GM23338 (cell line): ENCODE data around the gene ENOX2. TPM values are rescaled to one million over a fixed set of nuclear protein-coding genes. Genes with fewer than 3 reads are reported as not detected.

Source experiments
- ATAC-seq: fragments of 200-7000 bp; cut with Tn5 transposase; 3 replicates; pipeline ENCODE4 v1.9.1; 2020
- DNase-seq: peaks from one replicate; pipeline ENCODE4 v3.0.0-alpha.2; 2015; ENCODE audit warnings: low spot score
- H2AFZ ChIP-seq: fragments of 200-600 bp; sonication (generic); 2 replicates; pipeline ENCODE4 v1.8.0; 2016; ENCODE audit warnings: antibody characterized with exemption, mild to moderate bottlenecking, moderate library complexity
- H3F3A ChIP-seq: fragments of 200-600 bp; sonication (generic); replicated peaks from 2 replicates; pipeline ENCODE4 v1.8.0; 2017; ENCODE audit warnings: antibody characterized with exemption, mixed run types, low read depth
- H3K27ac ChIP-seq: fragments of 200-600 bp; sonication (generic); 2 replicates; pipeline ENCODE4 v1.6.1; 2016; ENCODE audit warnings: low read depth
- H3K27me3 ChIP-seq: fragments of 200-600 bp; sonication (generic); 2 replicates; pipeline ENCODE4 v1.8.0; 2016; ENCODE audit warnings: mild to moderate bottlenecking, mixed run types, moderate library complexity; ENCODE audit not compliant: insufficient read depth
- H3K36me3 ChIP-seq: fragments of 200-600 bp; sonication (generic); 2 replicates; pipeline ENCODE4 v1.8.0; 2016; ENCODE audit warnings: mild to moderate bottlenecking; ENCODE audit not compliant: insufficient read depth
- H3K4me1 ChIP-seq: fragments of 200-600 bp; sonication (generic); 2 replicates; pipeline ENCODE4 v1.8.0; 2016; ENCODE audit warnings: mild to moderate bottlenecking, moderate library complexity; ENCODE audit not compliant: insufficient read depth
- H3K4me2 ChIP-seq: fragments of 200-600 bp; sonication (generic); 2 replicates; pipeline ENCODE4 v1.7.1; 2017; ENCODE audit warnings: mixed run types
- H3K4me3 ChIP-seq: fragments of 200-600 bp; sonication (generic); 2 replicates; pipeline ENCODE4 v1.6.1; 2016; ENCODE audit warnings: mixed run types
- H3K79me2 ChIP-seq: fragments of 200-600 bp; sonication (generic); replicated peaks from 2 replicates; pipeline ENCODE4 v1.8.0; 2017; ENCODE audit warnings: mild to moderate bottlenecking; ENCODE audit not compliant: insufficient read depth
- H3K9me2 ChIP-seq: fragments of 200-600 bp; sonication (generic); 2 replicates; pipeline ENCODE4 v1.8.0; 2017; ENCODE audit not compliant: insufficient read depth
- H4K20me1 ChIP-seq: fragments of 200-600 bp; sonication (generic); replicated peaks from 2 replicates; pipeline ENCODE4 v1.8.0; 2017; ENCODE audit warnings: mild to moderate bottlenecking; ENCODE audit not compliant: insufficient read depth
- H3K27ac Mint-ChIP-seq: 2 replicates; pipeline ENCODE4 v1.8.0; 2020; ENCODE audit warnings: inconsistent platforms, mild to moderate bottlenecking, moderate library complexity, mixed read lengths
- H3K27me3 Mint-ChIP-seq: 3 replicates; pipeline ENCODE4 v1.8.0; 2022; ENCODE audit warnings: low read depth, mild to moderate bottlenecking, moderate library complexity, mixed read lengths, inconsistent platforms; ENCODE audit not compliant: insufficient read depth, poor library complexity
- H3K36me3 Mint-ChIP-seq: 3 replicates; pipeline ENCODE4 v1.8.0; 2021; ENCODE audit warnings: low read depth, mild to moderate bottlenecking, inconsistent platforms, moderate library complexity, mixed read lengths
- H3K4me1 Mint-ChIP-seq: 3 replicates; pipeline ENCODE4 v1.8.0; 2020; ENCODE audit warnings: mild to moderate bottlenecking, inconsistent platforms, mixed read lengths
- H3K4me3 Mint-ChIP-seq: 3 replicates; pipeline ENCODE4 v1.8.0; 2021; ENCODE audit warnings: moderate library complexity, mild to moderate bottlenecking, inconsistent platforms, mixed read lengths
- H3K9me3 Mint-ChIP-seq: 3 replicates; pipeline ENCODE4 v1.8.0; 2020; ENCODE audit warnings: moderate library complexity, mild to moderate bottlenecking, inconsistent platforms, mixed read lengths
- CREB1 ChIP-seq: fragments of 250-450 bp; sonication (Bioruptor Pico); IDR thresholded peaks from 2 replicates; pipeline ENCODE4 v1.5.0; 2020; ENCODE audit warnings: low read depth, mild to moderate bottlenecking, moderate library complexity
- CTCF ChIP-seq, 2 experiments: fragments of 200-600 bp in 1 of 2; sonication (generic) in 1 of 2; conservative IDR thresholded peaks; 2 replicates each; pipeline versions ENCODE4 v1.5.1 to v1.6.1; 2016 to 2017; ENCODE audit warnings: antibody characterized with exemption in 2 of 2, low read depth in 2 of 2, mild to moderate bottlenecking in 2 of 2, moderate library complexity in 1 of 2
- EZH2 ChIP-seq: fragments of 200-600 bp; sonication (generic); IDR thresholded peaks from one replicate; pipeline ENCODE4 v1.8.0; 2017; ENCODE audit warnings: antibody characterized with exemption, mild to moderate bottlenecking, low read depth; ENCODE audit not compliant: unreplicated experiment
- EZH2phosphoT487 ChIP-seq: fragments of 200-600 bp; sonication (generic); IDR thresholded peaks from one replicate; pipeline ENCODE4 v1.8.1; 2018; ENCODE audit warnings: antibody characterized with exemption; ENCODE audit not compliant: unreplicated experiment
- JUNB ChIP-seq: IDR thresholded peaks from one replicate; pipeline ENCODE4 v1.6.1; 2016; ENCODE audit warnings: antibody characterized with exemption; ENCODE audit not compliant: unreplicated experiment
- POLR2AphosphoS5 ChIP-seq: IDR thresholded peaks from 2 replicates; pipeline ENCODE4 v1.6.1; 2016; ENCODE audit warnings: antibody characterized with exemption, low read depth
- REST ChIP-seq: IDR thresholded peaks from one replicate; pipeline ENCODE4 v1.6.1; 2018; ENCODE audit warnings: antibody characterized with exemption; ENCODE audit not compliant: unreplicated experiment
- STAT1 ChIP-seq: IDR thresholded peaks from one replicate; pipeline ENCODE4 v1.6.1; 2016; ENCODE audit warnings: antibody characterized with exemption; ENCODE audit not compliant: unreplicated experiment
- ZNF114 ChIP-seq: fragments of 250-450 bp; sonication (Bioruptor Pico); IDR thresholded peaks from 2 replicates; pipeline ENCODE4 v1.5.0; 2020; ENCODE audit warnings: mild to moderate bottlenecking, moderate library complexity
- ZNF331 ChIP-seq: fragments of 250-450 bp; sonication (Bioruptor Pico); IDR thresholded peaks from 2 replicates; pipeline ENCODE4 v1.5.0; 2020; ENCODE audit warnings: low read depth, mild to moderate bottlenecking, moderate library complexity
- polyA plus RNA-seq: library from polyadenylated mRNA; unstranded; fragments of >200 nt; fragmentation: Nextera tagmentation; extraction: Ambion mirVana; gene quantifications from 2 replicates; pipeline ENCODE4 v1.2.1, GENCODE V29; 2016
- total RNA-seq: library from RNA; depleted of rRNA; stranded (reverse); fragments of >200 nt; shearing (Covaris generic); gene quantifications from 2 replicates; pipeline ENCODE4 v1.2.3, GENCODE V29; 2014
- TF ChIP-seq, protein P1 (sequence below): fragments of 250-450 bp; sonication (Bioruptor Pico); IDR thresholded peaks from 2 replicates; pipeline ENCODE4 v1.5.0; 2020; ENCODE audit warnings: mild to moderate bottlenecking, moderate library complexity
- TF ChIP-seq, protein P2 (sequence below): IDR thresholded peaks from 2 replicates; pipeline ENCODE4 v1.6.1; 2016; ENCODE audit warnings: antibody characterized with exemption

The ENOX2 gene
- total and polyA plus RNA-seq, 2 experiments from 2014 or later: 9.6 to 11.2 TPM

GRCh38 chrX:130682990-130683389, 220.0 kb downstream of the ENOX2 start:
- Histone ChIP-seq H4K20me1 (no peaks in the 10 kb centered on the region), H3K9me2 (no peaks in the 10 kb centered on the region), H3K27ac (no peak overlapping the region), H2AFZ (no peak overlapping the region), H3K79me2 (no peaks in the 10 kb centered on the region), H3K27me3 (no peaks in the 10 kb centered on the region), H3K4me1 (no peaks in the 10 kb centered on the region), H3K4me2 (no peak overlapping the region), H3K4me3 (no peak overlapping the region), H3F3A (no peaks in the 10 kb centered on the region), H3K36me3 (no peaks in the 10 kb centered on the region)
- Mint-ChIP-seq H3K27ac (no peak overlapping the region), H3K4me1 (peaks cover 2% of the 10 kb centered on the region; the same call in 2 of the 3 replicates), H3K27me3 (no peaks in the 10 kb centered on the region), H3K4me3 (no peak overlapping the region), H3K9me3 (no peaks in the 10 kb centered on the region), H3K36me3 (no peaks in the 10 kb centered on the region)
- ATAC-seq (no peak), DNase-seq (peak; percentile 1)
- no peak for TF ChIP-seq EZH2
- TF ChIP-seq STAT1: no peak
- TF ChIP-seq, protein P1, sequence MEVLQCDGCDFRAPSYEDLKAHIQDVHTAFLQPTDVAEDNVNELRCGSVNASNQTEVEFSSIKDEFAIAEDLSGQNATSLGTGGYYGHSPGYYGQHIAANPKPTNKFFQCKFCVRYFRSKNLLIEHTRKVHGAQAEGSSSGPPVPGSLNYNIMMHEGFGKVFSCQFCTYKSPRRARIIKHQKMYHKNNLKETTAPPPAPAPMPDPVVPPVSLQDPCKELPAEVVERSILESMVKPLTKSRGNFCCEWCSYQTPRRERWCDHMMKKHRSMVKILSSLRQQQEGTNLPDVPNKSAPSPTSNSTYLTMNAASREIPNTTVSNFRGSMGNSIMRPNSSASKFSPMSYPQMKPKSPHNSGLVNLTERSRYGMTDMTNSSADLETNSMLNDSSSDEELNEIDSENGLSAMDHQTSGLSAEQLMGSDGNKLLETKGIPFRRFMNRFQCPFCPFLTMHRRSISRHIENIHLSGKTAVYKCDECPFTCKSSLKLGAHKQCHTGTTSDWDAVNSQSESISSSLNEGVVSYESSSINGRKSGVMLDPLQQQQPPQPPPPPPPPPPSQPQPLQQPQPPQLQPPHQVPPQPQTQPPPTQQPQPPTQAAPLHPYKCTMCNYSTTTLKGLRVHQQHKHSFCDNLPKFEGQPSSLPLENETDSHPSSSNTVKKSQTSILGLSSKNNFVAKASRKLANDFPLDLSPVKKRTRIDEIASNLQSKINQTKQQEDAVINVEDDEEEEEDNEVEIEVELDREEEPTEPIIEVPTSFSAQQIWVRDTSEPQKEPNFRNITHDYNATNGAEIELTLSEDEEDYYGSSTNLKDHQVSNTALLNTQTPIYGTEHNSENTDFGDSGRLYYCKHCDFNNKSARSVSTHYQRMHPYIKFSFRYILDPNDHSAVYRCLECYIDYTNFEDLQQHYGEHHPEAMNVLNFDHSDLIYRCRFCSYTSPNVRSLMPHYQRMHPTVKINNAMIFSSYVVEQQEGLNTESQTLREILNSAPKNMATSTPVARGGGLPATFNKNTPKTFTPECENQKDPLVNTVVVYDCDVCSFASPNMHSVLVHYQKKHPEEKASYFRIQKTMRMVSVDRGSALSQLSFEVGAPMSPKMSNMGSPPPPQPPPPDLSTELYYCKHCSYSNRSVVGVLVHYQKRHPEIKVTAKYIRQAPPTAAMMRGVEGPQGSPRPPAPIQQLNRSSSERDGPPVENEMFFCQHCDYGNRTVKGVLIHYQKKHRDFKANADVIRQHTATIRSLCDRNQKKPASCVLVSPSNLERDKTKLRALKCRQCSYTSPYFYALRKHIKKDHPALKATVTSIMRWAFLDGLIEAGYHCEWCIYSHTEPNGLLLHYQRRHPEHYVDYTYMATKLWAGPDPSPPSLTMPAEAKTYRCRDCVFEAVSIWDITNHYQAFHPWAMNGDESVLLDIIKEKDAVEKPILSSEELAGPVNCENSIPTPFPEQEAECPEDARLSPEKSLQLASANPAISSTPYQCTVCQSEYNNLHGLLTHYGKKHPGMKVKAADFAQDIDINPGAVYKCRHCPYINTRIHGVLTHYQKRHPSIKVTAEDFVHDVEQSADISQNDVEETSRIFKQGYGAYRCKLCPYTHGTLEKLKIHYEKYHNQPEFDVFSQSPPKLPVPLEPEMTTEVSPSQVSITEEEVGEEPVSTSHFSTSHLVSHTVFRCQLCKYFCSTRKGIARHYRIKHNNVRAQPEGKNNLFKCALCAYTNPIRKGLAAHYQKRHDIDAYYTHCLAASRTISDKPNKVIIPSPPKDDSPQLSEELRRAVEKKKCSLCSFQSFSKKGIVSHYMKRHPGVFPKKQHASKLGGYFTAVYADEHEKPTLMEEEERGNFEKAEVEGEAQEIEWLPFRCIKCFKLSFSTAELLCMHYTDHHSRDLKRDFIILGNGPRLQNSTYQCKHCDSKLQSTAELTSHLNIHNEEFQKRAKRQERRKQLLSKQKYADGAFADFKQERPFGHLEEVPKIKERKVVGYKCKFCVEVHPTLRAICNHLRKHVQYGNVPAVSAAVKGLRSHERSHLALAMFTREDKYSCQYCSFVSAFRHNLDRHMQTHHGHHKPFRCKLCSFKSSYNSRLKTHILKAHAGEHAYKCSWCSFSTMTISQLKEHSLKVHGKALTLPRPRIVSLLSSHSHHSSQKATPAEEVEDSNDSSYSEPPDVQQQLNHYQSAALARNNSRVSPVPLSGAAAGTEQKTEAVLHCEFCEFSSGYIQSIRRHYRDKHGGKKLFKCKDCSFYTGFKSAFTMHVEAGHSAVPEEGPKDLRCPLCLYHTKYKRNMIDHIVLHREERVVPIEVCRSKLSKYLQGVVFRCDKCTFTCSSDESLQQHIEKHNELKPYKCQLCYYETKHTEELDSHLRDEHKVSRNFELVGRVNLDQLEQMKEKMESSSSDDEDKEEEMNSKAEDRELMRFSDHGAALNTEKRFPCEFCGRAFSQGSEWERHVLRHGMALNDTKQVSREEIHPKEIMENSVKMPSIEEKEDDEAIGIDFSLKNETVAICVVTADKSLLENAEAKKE (CRISPR knock-in tag): no peak
- no peak for TF ChIP-seq ZNF114 (CRISPR knock-in tag)
- no peak for TF ChIP-seq JUNB
- TF ChIP-seq, protein P2, sequence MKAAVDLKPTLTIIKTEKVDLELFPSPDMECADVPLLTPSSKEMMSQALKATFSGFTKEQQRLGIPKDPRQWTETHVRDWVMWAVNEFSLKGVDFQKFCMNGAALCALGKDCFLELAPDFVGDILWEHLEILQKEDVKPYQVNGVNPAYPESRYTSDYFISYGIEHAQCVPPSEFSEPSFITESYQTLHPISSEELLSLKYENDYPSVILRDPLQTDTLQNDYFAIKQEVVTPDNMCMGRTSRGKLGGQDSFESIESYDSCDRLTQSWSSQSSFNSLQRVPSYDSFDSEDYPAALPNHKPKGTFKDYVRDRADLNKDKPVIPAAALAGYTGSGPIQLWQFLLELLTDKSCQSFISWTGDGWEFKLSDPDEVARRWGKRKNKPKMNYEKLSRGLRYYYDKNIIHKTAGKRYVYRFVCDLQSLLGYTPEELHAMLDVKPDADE: no peak
- TF ChIP-seq REST: no peak
- no peak for TF ChIP-seq CTCF (conservative IDR thresholded peaks at IDR 0.05; ENCODE audit: low read depth in 2 of 2)
- no peak for TF ChIP-seq CREB1 (CRISPR knock-in tag)
- no peak for TF ChIP-seq EZH2phosphoT487
- no peak for TF ChIP-seq POLR2AphosphoS5
- TF ChIP-seq ZNF331 (CRISPR knock-in tag): no peak
